ENCODE data around the gene PLEKHG4B.

- TF ChIP-seq CTCF (IDR thresholded peaks at IDR 0.05) (no peak), TCF7 (CRISPR knock-in tag; IDR thresholded peaks at IDR 0.05; ENCODE audit: low read depth) (no peak)
- TF ChIP-seq, protein P1, sequence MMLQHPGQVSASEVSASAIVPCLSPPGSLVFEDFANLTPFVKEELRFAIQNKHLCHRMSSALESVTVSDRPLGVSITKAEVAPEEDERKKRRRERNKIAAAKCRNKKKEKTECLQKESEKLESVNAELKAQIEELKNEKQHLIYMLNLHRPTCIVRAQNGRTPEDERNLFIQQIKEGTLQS (CRISPR knock-in tag; conservative IDR thresholded peaks at IDR 0.05) = no peak
These were observed 65.3 kb downstream of the PLEKHG4B start for GRCh38 chr5:157126-157715.

All from WTC11 (cell line).